Measurements from ENCODE around the gene GPER1. TPM values are rescaled to one million over a fixed set of nuclear protein-coding genes. Genes with fewer than 3 reads are reported as not detected.

The GPER1 gene
- polyA plus RNA-seq, 1 experiment, result 1.4 TPM

- no peak overlapping the region for H3K27ac ChIP-seq (ENCODE audit: low read depth, low read length)
- H3K4me3 ChIP-seq (ENCODE audit: low read depth, low read length), result no peak overlapping the region
- TF ChIP-seq CTCF (IDR thresholded peaks at IDR 0.05; ENCODE audit: low read depth, low read length), result no peak
- ChIA-PET CTCF (interaction anchor here (1.6 to 2.9 kb wide), 2 partner anchors 17 to 20 kb away, joined by 6 to 11 read pairs; no protein-coding TSS in a partner anchor), POLR2A (no interaction called here)
- no peaks in the 10 kb centered on the region; the same call in 1 of the 2 replicates for H3K9me3 ChIP-seq (ENCODE audit: control insufficient read depth, insufficient read depth, low read length)
- H3K27me3 ChIP-seq (ENCODE audit: control insufficient read depth, insufficient read depth, low read length), result no peaks in the 10 kb centered on the region
- no peak for DNase-seq (ENCODE audit: low read depth, low spot score)
Observed at GRCh38 chr7:1106063-1106792, 18.3 kb downstream of the GPER1 start.

GRCh38 chr7:1106793-1107421, 19.0 kb downstream of the GPER1 start:
- ChIA-PET POLR2A (no interaction called here), CTCF (interaction anchor here (1.6 to 2.9 kb wide), 2 partner anchors 16 to 21 kb away, joined by 6 to 11 read pairs; no protein-coding TSS in a partner anchor)
- no peak for TF ChIP-seq CTCF (IDR thresholded peaks at IDR 0.05; ENCODE audit: low read depth, low read length)
- Histone ChIP-seq H3K27me3 (ENCODE audit: control insufficient read depth, insufficient read depth, low read length) (no peaks in the 10 kb centered on the region), H3K4me3 (ENCODE audit: low read depth, low read length) (no peak overlapping the region), H3K27ac (ENCODE audit: low read depth, low read length) (no peak overlapping the region), H3K9me3 (ENCODE audit: control insufficient read depth, insufficient read depth, low read length) (no peaks in the 10 kb centered on the region; the same call in 1 of the 2 replicates)
- DNase-seq (ENCODE audit: low read depth, low spot score), result no peak

- ChIA-PET CTCF (interaction anchor here (2.9 kb wide), 1 partner anchor 15 kb away, joined by 11 read pairs; no protein-coding TSS in a partner anchor), POLR2A (no interaction called here)
- no peak overlapping the region for H3K4me3 ChIP-seq (ENCODE audit: low read depth, low read length)
- no peak overlapping the region for H3K27ac ChIP-seq (ENCODE audit: low read depth, low read length)
- no peak for TF ChIP-seq CTCF (IDR thresholded peaks at IDR 0.05; ENCODE audit: low read depth, low read length)
- H3K27me3 ChIP-seq (ENCODE audit: control insufficient read depth, insufficient read depth, low read length), result no peaks in the 10 kb centered on the region
- no peaks in the 10 kb centered on the region; the same call in 1 of the 2 replicates for H3K9me3 ChIP-seq (ENCODE audit: control insufficient read depth, insufficient read depth, low read length)
- no peak for DNase-seq (ENCODE audit: low read depth, low spot score)
Observed at GRCh38 chr7:1108264-1108920, 20.5 kb downstream of the GPER1 start.

GRCh38 chr7:1109581-1110310, 21.8 kb downstream of the GPER1 start:
- no peak overlapping the region for H3K4me3 ChIP-seq (ENCODE audit: low read depth, low read length)
- no peaks in the 10 kb centered on the region; the same call in 1 of the 2 replicates for H3K9me3 ChIP-seq (ENCODE audit: control insufficient read depth, insufficient read depth, low read length)
- DNase-seq (ENCODE audit: low read depth, low spot score), result no peak
- no peak for TF ChIP-seq CTCF (IDR thresholded peaks at IDR 0.05; ENCODE audit: low read depth, low read length)
- no peaks in the 10 kb centered on the region for H3K27me3 ChIP-seq (ENCODE audit: control insufficient read depth, insufficient read depth, low read length)
- CTCF ChIA-PET, result no interaction called here
- no peak overlapping the region for H3K27ac ChIP-seq (ENCODE audit: low read depth, low read length)
- POLR2A ChIA-PET, result no interaction called here

All from AG04450 (cell line).